ENCODE results near the gene ZNF653. TPM values are rescaled to one million over a fixed set of nuclear protein-coding genes. Genes with fewer than 3 reads are reported as not detected.

ZNF653 gene
- total and polyA plus RNA-seq, 9 of the 15 experiments (the other 6 are each of a cell fraction or from before 2014, with no cell fraction given): 1.6 to 8.0 (median 4.2) TPM; not detected in 2

- TF ChIP-seq ZNF512 (tag; IDR thresholded peaks at IDR 0.05): no peak
- TF ChIP-seq ETS1 (conservative IDR thresholded peaks at IDR 0.05; ENCODE audit: control insufficient read depth, low read depth, low read length): peak; percentile 23; the same call in 1 of the 2 replicates
- TF ChIP-seq MIER1 (IDR thresholded peaks at IDR 0.05; ENCODE audit: low read depth): peak; percentile 85
- TF ChIP-seq HNRNPL (IDR thresholded peaks at IDR 0.05; ENCODE audit: low read depth, low read length): no peak
- TF ChIP-seq NBN (IDR thresholded peaks at IDR 0.05; ENCODE audit: low read depth): no peak
- no peak for TF ChIP-seq HMG20B (CRISPR knock-in tag; IDR thresholded peaks at IDR 0.05)
- no peak for TF ChIP-seq GABPA (tag; conservative IDR thresholded peaks at IDR 0.05; ENCODE audit: low read depth)
- no peak for TF ChIP-seq SMC3 (conservative IDR thresholded peaks at IDR 0.05; ENCODE audit: insufficient read depth, low read depth, low read length)
- TF ChIP-seq PKNOX1 (IDR thresholded peaks at IDR 0.05): peak; percentile 57
- TF ChIP-seq NFYB (IDR thresholded peaks at IDR 0.05; ENCODE audit: extremely low read depth, insufficient read length): peak; percentile 86
- no peak for TF ChIP-seq ATF7 (IDR thresholded peaks at IDR 0.05)
- TF ChIP-seq PREB (CRISPR knock-in tag; IDR thresholded peaks at IDR 0.05): no peak
- no peak for TF ChIP-seq TFE3 (CRISPR knock-in tag; IDR thresholded peaks at IDR 0.05)
- TF ChIP-seq MAFF (IDR thresholded peaks at IDR 0.05; ENCODE audit: low read length): no peak
- TF ChIP-seq CLOCK (CRISPR knock-in tag; IDR thresholded peaks at IDR 0.05; ENCODE audit: borderline replicate concordance): no peak
- peak; percentile 30; the same call in 1 of the 2 replicates for TF ChIP-seq TFAP4 (CRISPR knock-in tag; IDR thresholded peaks at IDR 0.05; ENCODE audit: borderline replicate concordance)
Observed at GRCh38 chr19:11481534-11482383, 23.9 kb downstream of the ZNF653 start (continued).

Measured in K562 (cell line).